MCF 10A (cell line): ENCODE results near the gene RNF227. TPM values are rescaled to one million over a fixed set of nuclear protein-coding genes. Genes with fewer than 3 reads are reported as not detected.
A peak's percentile ranks its signal among the peaks of the same experiment; 100 is the strongest.

ENCODE experiments used
- BruUV-seq: library from RNA; stranded (reverse); fragments of 400-500 nt; replicated peaks from 2 replicates; lab custom pipeline; 2021; lab: Mats Ljungman, UMichigan
- CTCF ChIA-PET: fragments of 300-600 bp; sonication (Branson Sonifier 250); formaldehyde crosslinking; extraction: SDS; loops from one replicate; lab custom pipeline; 2021; ENCODE audit warnings: antibody characterized with exemption, inconsistent platforms; lab: Yijun Ruan, JAX
- POLR2A ChIA-PET: fragments of 300-600, 350-650 bp; sonication (Branson Sonifier 250); formaldehyde crosslinking; extraction: SDS; loops from one replicate; lab custom pipeline; 2020; ENCODE audit warnings: antibody characterized with exemption, inconsistent platforms; lab: Yijun Ruan, JAX
- DNase-seq: peaks from one replicate; pipeline ENCODE4 v3.0.0-alpha.2; 2018; ENCODE audit not compliant: unreplicated experiment
- H3K27ac Mint-ChIP-seq: one replicate; pipeline ENCODE4 v1.8.0; 2022; ENCODE audit warnings: mild to moderate bottlenecking, low read depth, mixed read lengths; ENCODE audit not compliant: unreplicated experiment
- H3K27me3 Mint-ChIP-seq: one replicate; pipeline ENCODE4 v1.8.0; 2022; ENCODE audit warnings: mixed read lengths; ENCODE audit not compliant: insufficient read depth, unreplicated experiment
- H3K36me3 Mint-ChIP-seq: one replicate; pipeline ENCODE4 v1.8.0; 2022; ENCODE audit warnings: mild to moderate bottlenecking, moderate library complexity, mixed read lengths; ENCODE audit not compliant: insufficient read depth, unreplicated experiment
- H3K4me1 Mint-ChIP-seq: one replicate; pipeline ENCODE4 v1.8.0; 2022; ENCODE audit warnings: mixed read lengths; ENCODE audit not compliant: insufficient read depth, unreplicated experiment
- H3K4me3 Mint-ChIP-seq: one replicate; pipeline ENCODE4 v1.8.0; 2022; ENCODE audit warnings: mild to moderate bottlenecking, moderate library complexity, mixed read lengths; ENCODE audit not compliant: unreplicated experiment
- H3K9me3 Mint-ChIP-seq: one replicate; pipeline ENCODE4 v1.8.0; 2022; ENCODE audit warnings: mixed read lengths; ENCODE audit not compliant: unreplicated experiment
- intact Hi-C: fragments of 100-400 bp; cut with micrococcal nuclease; formaldehyde crosslinking; loops from 2 replicates; pipeline ENCODE4 v1.14.1; 2022
- total RNA-seq: library from RNA; stranded (reverse); gene quantifications from 2 replicates; pipeline ENCODE4 v1.2.3, GENCODE V29; 2022
- TF ChIP-seq, protein P1 (sequence below): fragments of 200-600 bp; IDR thresholded peaks from one replicate; pipeline ENCODE4 v1.8.0; 2022; ENCODE audit warnings: antibody characterized with exemption, mild to moderate bottlenecking; ENCODE audit not compliant: unreplicated experiment

The RNF227 gene
- total RNA-seq, 1 experiment from 2014 or later, result 7.4 TPM

DNA sequence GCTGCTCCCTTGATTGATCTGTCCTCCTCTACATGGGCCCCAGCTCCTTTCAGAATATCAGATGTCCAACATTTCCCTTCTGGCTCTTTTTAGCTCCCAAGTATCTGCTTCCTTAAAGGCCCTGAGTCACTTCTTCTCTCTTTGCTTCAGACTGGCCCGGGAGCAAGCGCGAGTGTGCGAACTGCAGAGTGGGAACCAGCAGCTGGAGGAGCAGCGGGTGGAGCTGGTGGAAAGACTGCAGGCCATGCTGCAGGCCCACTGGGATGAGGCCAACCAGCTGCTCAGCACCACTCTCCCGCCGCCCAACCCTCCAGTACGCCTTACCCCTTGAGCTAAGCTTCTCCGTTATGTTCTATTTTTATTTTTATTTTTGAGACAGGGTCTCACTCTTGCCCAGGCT is 28.2 kb upstream of the RNF227 start:
- H3K9me3 Mint-ChIP-seq, result no peaks in the 10 kb centered on the region
- no peak for DNase-seq
- TF ChIP-seq, protein P1, sequence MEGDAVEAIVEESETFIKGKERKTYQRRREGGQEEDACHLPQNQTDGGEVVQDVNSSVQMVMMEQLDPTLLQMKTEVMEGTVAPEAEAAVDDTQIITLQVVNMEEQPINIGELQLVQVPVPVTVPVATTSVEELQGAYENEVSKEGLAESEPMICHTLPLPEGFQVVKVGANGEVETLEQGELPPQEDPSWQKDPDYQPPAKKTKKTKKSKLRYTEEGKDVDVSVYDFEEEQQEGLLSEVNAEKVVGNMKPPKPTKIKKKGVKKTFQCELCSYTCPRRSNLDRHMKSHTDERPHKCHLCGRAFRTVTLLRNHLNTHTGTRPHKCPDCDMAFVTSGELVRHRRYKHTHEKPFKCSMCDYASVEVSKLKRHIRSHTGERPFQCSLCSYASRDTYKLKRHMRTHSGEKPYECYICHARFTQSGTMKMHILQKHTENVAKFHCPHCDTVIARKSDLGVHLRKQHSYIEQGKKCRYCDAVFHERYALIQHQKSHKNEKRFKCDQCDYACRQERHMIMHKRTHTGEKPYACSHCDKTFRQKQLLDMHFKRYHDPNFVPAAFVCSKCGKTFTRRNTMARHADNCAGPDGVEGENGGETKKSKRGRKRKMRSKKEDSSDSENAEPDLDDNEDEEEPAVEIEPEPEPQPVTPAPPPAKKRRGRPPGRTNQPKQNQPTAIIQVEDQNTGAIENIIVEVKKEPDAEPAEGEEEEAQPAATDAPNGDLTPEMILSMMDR, result no peak
- no peak overlapping the region for H3K4me3 Mint-ChIP-seq
- BruUV-seq, result no TSS peak
- no peaks in the 10 kb centered on the region for H3K27me3 Mint-ChIP-seq
- H3K27ac Mint-ChIP-seq, result no peak overlapping the region
- intact Hi-C loops, result no loop called here
- CTCF ChIA-PET, result interaction anchor here (0.7 to 1.6 kb wide), 8 partner anchors 10 to 110 kb away, joined by 3 to 7 read pairs (median 4); partner anchors contain the start of genes KDM6B and TRAPPC1
- H3K36me3 Mint-ChIP-seq, result peaks cover 83% of the 10 kb centered on the region
- POLR2A ChIA-PET, result interaction anchor here (0.9 to 2.8 kb wide), 3 partner anchors 10 to 18 kb away, joined by 3 to 18 read pairs (median 3); partner anchors contain the start of genes CNTROB and TRAPPC1
- peaks cover 5% of the 10 kb centered on the region for H3K4me1 Mint-ChIP-seq

DNA sequence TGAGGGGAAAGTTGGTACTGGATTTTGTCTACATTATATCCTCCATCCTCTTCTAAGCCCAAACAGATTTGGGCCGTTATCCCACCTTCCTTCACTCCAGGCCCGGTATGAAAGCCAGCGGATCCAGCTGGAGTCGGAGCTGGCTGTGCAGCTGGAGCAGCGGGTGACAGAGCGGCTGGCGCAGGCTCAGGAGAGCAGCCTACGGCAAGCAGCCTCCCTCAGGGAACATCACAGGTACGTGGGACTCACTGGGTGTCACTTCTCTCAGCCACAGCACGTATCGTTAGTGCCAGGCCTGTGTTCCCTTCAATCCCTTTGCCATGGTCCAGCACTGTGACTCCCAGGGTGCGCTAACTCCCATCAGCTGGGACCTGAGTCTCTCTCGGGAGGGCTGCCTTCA is 27.2 kb upstream of the RNF227 start:
- no peak overlapping the region for H3K4me3 Mint-ChIP-seq
- BruUV-seq, result no TSS peak
- H3K27me3 Mint-ChIP-seq, result no peaks in the 10 kb centered on the region
- H3K36me3 Mint-ChIP-seq, result peaks cover 79% of the 10 kb centered on the region
- peaks cover 5% of the 10 kb centered on the region for H3K4me1 Mint-ChIP-seq
- intact Hi-C loops, result no loop called here
- H3K27ac Mint-ChIP-seq, result no peak overlapping the region
- CTCF ChIA-PET, result interaction anchor here (1.6 kb wide), 2 partner anchors 29 to 109 kb away, joined by 4 to 5 read pairs; partner anchors contain the start of gene KDM6B
- TF ChIP-seq, protein P1, result no peak
- POLR2A ChIA-PET, result interaction anchor here (0.8 to 2.8 kb wide), 3 partner anchors 9 to 97 kb away, joined by 3 to 18 read pairs (median 3); partner anchors contain the start of genes CNTROB and TRAPPC1
- no peak for DNase-seq
- H3K9me3 Mint-ChIP-seq, result no peaks in the 10 kb centered on the region

DNA sequence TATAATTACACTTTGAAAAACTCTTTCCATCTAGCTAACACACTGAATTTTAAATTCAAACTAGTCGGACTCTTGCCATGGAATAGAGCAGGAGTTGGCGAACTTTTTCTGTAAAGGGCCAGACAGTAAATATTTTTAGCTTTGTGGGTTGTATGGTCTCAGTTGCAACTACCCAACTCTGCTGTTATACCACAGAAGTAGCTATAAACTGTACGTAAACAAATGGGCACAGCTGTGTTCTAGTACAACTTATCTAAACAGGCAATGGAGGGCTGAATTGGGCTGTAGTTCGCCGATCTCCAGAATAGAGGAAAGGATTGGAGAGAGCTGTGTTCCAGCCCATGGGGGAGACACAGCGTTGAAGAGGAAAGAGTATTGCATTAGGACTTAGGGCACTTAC is 24.7 kb upstream of the RNF227 start:
- H3K4me1 Mint-ChIP-seq, result peaks cover 5% of the 10 kb centered on the region
- H3K36me3 Mint-ChIP-seq, result peaks cover 80% of the 10 kb centered on the region
- intact Hi-C loops, result no loop called here
- no peaks in the 10 kb centered on the region for H3K9me3 Mint-ChIP-seq
- DNase-seq, result no peak
- no peaks in the 10 kb centered on the region for H3K27me3 Mint-ChIP-seq
- CTCF ChIA-PET, result interaction anchor here (0.6 to 1.7 kb wide), 6 partner anchors 28 to 434 kb away, joined by 3 to 7 read pairs (median 6); no protein-coding TSS in a partner anchor
- no peak overlapping the region for H3K4me3 Mint-ChIP-seq
- H3K27ac Mint-ChIP-seq, result no peak overlapping the region
- TF ChIP-seq, protein P1, result no peak
- no TSS peak for BruUV-seq
- POLR2A ChIA-PET, result interaction anchor here (1.5 kb wide), 1 partner anchor 9 kb away, joined by 5 read pairs; the partner anchor contains the start of genes CNTROB and TRAPPC1

DNA sequence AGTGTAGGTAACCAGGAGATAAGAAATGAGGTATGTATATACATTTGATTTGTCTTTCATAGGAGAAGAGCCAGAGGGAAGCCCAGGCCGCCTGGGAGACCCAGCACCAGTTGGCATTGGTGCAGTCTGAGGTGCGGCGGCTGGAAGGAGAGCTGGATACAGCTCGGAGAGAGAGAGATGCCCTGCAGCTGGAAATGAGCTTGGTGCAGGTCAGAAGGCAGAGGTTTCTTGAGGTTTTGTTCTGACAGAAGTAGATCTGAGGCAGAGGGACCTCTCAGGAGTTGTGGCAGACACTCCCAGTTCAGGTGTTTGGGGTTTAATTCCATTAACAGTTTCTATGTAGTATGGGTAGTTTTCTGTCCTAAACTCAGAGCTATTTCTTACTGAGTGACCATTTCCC is 23.9 kb upstream of the RNF227 start:
- H3K27ac Mint-ChIP-seq, result peak overlapping the region; percentile 11
- H3K27me3 Mint-ChIP-seq, result no peaks in the 10 kb centered on the region
- H3K9me3 Mint-ChIP-seq, result no peaks in the 10 kb centered on the region
- DNase-seq, result no peak
- intact Hi-C loops, result no loop called here
- peaks cover 80% of the 10 kb centered on the region for H3K36me3 Mint-ChIP-seq
- H3K4me3 Mint-ChIP-seq, result no peak overlapping the region
- BruUV-seq, result no TSS peak
- TF ChIP-seq, protein P1, result no peak
- CTCF ChIA-PET, result interaction anchor here (0.6 to 1.7 kb wide), 6 partner anchors 27 to 433 kb away, joined by 3 to 7 read pairs (median 4); no protein-coding TSS in a partner anchor
- peaks cover 5% of the 10 kb centered on the region for H3K4me1 Mint-ChIP-seq
- POLR2A ChIA-PET, result interaction anchor here (1.5 kb wide), 1 partner anchor 8 kb away, joined by 5 read pairs; the partner anchor contains the start of genes CNTROB and TRAPPC1
